ENCODE data around the gene ZBTB25.

ZBTB25 gene

GRCh38 chr14:64438181-64438841, 65.3 kb downstream of the ZBTB25 start:
- no peak for DNase-seq

GRCh38 chr14:64434528-64434927, 69.1 kb downstream of the ZBTB25 start:
- DNase-seq: no peak

GRCh38 chr14:64423987-64424386, 79.7 kb downstream of the ZBTB25 start:
- no peak for DNase-seq

GRCh38 chr14:64422756-64423155, 80.9 kb downstream of the ZBTB25 start:
- DNase-seq: peak in 1 of 5 donors; percentile 40

GRCh38 chr14:64422005-64422404, 81.6 kb downstream of the ZBTB25 start:
- DNase-seq: no peak

- DNase-seq: no peak
These were observed 82.5 kb downstream of the ZBTB25 start for GRCh38 chr14:64421166-64421565.

- no peak for DNase-seq
These were observed 84.6 kb downstream of the ZBTB25 start for GRCh38 chr14:64419003-64419402.

GRCh38 chr14:64417771-64418125, 85.9 kb downstream of the ZBTB25 start:
- DNase-seq: no peak

GRCh38 chr14:64417055-64417770, 86.4 kb downstream of the ZBTB25 start:
- no peak for DNase-seq

- no peak for DNase-seq
These were observed 87.2 kb downstream of the ZBTB25 start for GRCh38 chr14:64416348-64416932.

- no peak for DNase-seq
These were observed 91.4 kb downstream of the ZBTB25 start for GRCh38 chr14:64412237-64412636.

- DNase-seq: no peak
These were observed 92.6 kb downstream of the ZBTB25 start for GRCh38 chr14:64411001-64411400.

GRCh38 chr14:64410084-64410774, 93.4 kb downstream of the ZBTB25 start:
- DNase-seq: no peak

GRCh38 chr14:64409126-64409920, 94.3 kb downstream of the ZBTB25 start:
- DNase-seq: no peak

- no peak for DNase-seq
These were observed 96.3 kb downstream of the ZBTB25 start for GRCh38 chr14:64407329-64407728.

GRCh38 chr14:64405295-64405694, 98.3 kb downstream of the ZBTB25 start:
- DNase-seq: no peak

GRCh38 chr14:64401949-64402348, 101.7 kb downstream of the ZBTB25 start:
- no peak for DNase-seq

- no peak for DNase-seq
These were observed 102.7 kb downstream of the ZBTB25 start for GRCh38 chr14:64400829-64401459.
